HG03097 (cell line): ENCODE data around the gene RNU1-3.
"Not testable (repeated sequence)": the region's sequence is repeated elsewhere in the genome, so short reads cannot be mapped to it uniquely, and the experiment has no call there.

Source experiments
- ATAC-seq: cut with Tn5 transposase; IDR thresholded peaks from one replicate; pipeline ENCODE4 v1.9.1; 2021; ENCODE audit not compliant: unreplicated experiment, low FRiP score

RNU1-3 gene

GRCh38 chr1:16666502-16667413, at the start of gene RNU1-3:
RNU1-3 (minus strand) TSS chr1:16666948.
- peak; percentile 99 for ATAC-seq

GRCh38 chr1:16713480-16713879, 46.7 kb upstream of the RNU1-3 start:
- ATAC-seq: not testable (repeated sequence)

- ATAC-seq: not testable (repeated sequence)
Observed at GRCh38 chr1:16712984-16713383, 46.2 kb upstream of the RNU1-3 start.

GRCh38 chr1:16712582-16712981, 45.8 kb upstream of the RNU1-3 start:
- not testable (repeated sequence) for ATAC-seq

GRCh38 chr1:16712131-16712530, 45.4 kb upstream of the RNU1-3 start:
- ATAC-seq: not testable (repeated sequence)

- ATAC-seq: not testable (repeated sequence)
Observed at GRCh38 chr1:16710618-16711017, 43.9 kb upstream of the RNU1-3 start.

GRCh38 chr1:16709659-16710087, 42.9 kb upstream of the RNU1-3 start:
- not testable (repeated sequence) for ATAC-seq

GRCh38 chr1:16708704-16709103, 42.0 kb upstream of the RNU1-3 start:
- not testable (repeated sequence) for ATAC-seq

GRCh38 chr1:16707130-16708093, 40.7 kb upstream of the RNU1-3 start:
- ATAC-seq: not testable (repeated sequence)

- ATAC-seq: not testable (repeated sequence)
Observed at GRCh38 chr1:16706302-16706701, 39.6 kb upstream of the RNU1-3 start.

- ATAC-seq: not testable (repeated sequence)
Observed at GRCh38 chr1:16704502-16705100, 37.9 kb upstream of the RNU1-3 start.

- ATAC-seq: not testable (repeated sequence)
Observed at GRCh38 chr1:16704076-16704475, 37.3 kb upstream of the RNU1-3 start.

- ATAC-seq: not testable (repeated sequence)
Observed at GRCh38 chr1:16703602-16704001, 36.9 kb upstream of the RNU1-3 start.

- not testable (repeated sequence) for ATAC-seq
Observed at GRCh38 chr1:16703141-16703540, 36.4 kb upstream of the RNU1-3 start.

GRCh38 chr1:16702280-16702679, 35.5 kb upstream of the RNU1-3 start:
- ATAC-seq: not testable (repeated sequence)

- not testable (repeated sequence) for ATAC-seq
Observed at GRCh38 chr1:16701189-16701588, 34.4 kb upstream of the RNU1-3 start.

GRCh38 chr1:16700138-16700895, 33.6 kb upstream of the RNU1-3 start:
- not testable (repeated sequence) for ATAC-seq

GRCh38 chr1:16699440-16699839, 32.7 kb upstream of the RNU1-3 start:
- ATAC-seq: not testable (repeated sequence)

- not testable (repeated sequence) for ATAC-seq
Observed at GRCh38 chr1:16697152-16697551, 30.4 kb upstream of the RNU1-3 start.
